WTC11 (cell line): Measurements from ENCODE around the gene CYSLTR1. TPM values are rescaled to one million over a fixed set of nuclear protein-coding genes. Genes with fewer than 3 reads are reported as not detected.

ENCODE experiments used
- ATAC-seq: fragments of 200-7000 bp; cut with Tn5 transposase; 2 replicates; pipeline ENCODE4 v1.10.0; 2021; ENCODE audit warnings: mild to moderate bottlenecking, moderate library complexity
- CTCF ChIA-PET: fragments of 300-600 bp; sonication (Branson Sonifier 250); formaldehyde crosslinking; loops from one replicate; lab custom pipeline; 2021; ENCODE audit warnings: antibody characterized with exemption; lab: Charles Lee
- POLR2A ChIA-PET: fragments of 350-600 bp; sonication (Branson Sonifier 250); formaldehyde crosslinking; loops from one replicate; lab custom pipeline; 2021; ENCODE audit warnings: antibody characterized with exemption; lab: Charles Lee
- DNase-seq: peaks from one replicate; pipeline ENCODE4 v3.0.0; 2021; ENCODE audit warnings: low spot score
- H3K27ac Mint-ChIP-seq: 2 replicates; pipeline ENCODE4 v1.8.0; 2021; ENCODE audit warnings: mixed read lengths
- H3K27me3 Mint-ChIP-seq: 2 replicates; pipeline ENCODE4 v1.8.0; 2021; ENCODE audit warnings: low read depth, mild to moderate bottlenecking, moderate library complexity, mixed read lengths
- H3K36me3 Mint-ChIP-seq: 2 replicates; pipeline ENCODE4 v1.8.0; 2021; ENCODE audit warnings: mixed read lengths
- H3K4me1 Mint-ChIP-seq: 2 replicates; pipeline ENCODE4 v1.8.0; 2022; ENCODE audit warnings: mixed read lengths
- H3K4me3 Mint-ChIP-seq: 2 replicates; pipeline ENCODE4 v1.8.0; 2021; ENCODE audit warnings: mild to moderate bottlenecking, moderate library complexity, mixed read lengths
- H3K9me3 Mint-ChIP-seq: 2 replicates; pipeline ENCODE4 v1.8.0; 2021; ENCODE audit warnings: mixed read lengths
- GRHL2 ChIP-seq: fragments of 250-450 bp; sonication (Bioruptor Pico); IDR thresholded peaks from 2 replicates; pipeline ENCODE4 v1.8.0; 2022; ENCODE audit warnings: mild to moderate bottlenecking, moderate library complexity; ENCODE audit not compliant: insufficient replicate concordance, severe bottlenecking
- PRDM15 ChIP-seq: sonication (generic); formaldehyde crosslinking; IDR thresholded peaks from 2 replicates; pipeline ENCODE4 v1.8.0; 2022; ENCODE audit warnings: missing genetic modification reagents
- RELA ChIP-seq: sonication (generic); formaldehyde crosslinking; IDR thresholded peaks from 2 replicates; pipeline ENCODE4 v1.8.1; 2022; ENCODE audit warnings: missing genetic modification reagents, mild to moderate bottlenecking, borderline replicate concordance
- SOX15 ChIP-seq: fragments of 250-450 bp; sonication (Bioruptor Pico); IDR thresholded peaks from 2 replicates; pipeline ENCODE4 v1.9.0; 2021; ENCODE audit warnings: mild to moderate bottlenecking
- TP53 ChIP-seq: sonication (generic); formaldehyde crosslinking; IDR thresholded peaks from 2 replicates; pipeline ENCODE4 v1.8.1; 2023; ENCODE audit warnings: mild to moderate bottlenecking, missing genetic modification reagents
- ZMAT4 ChIP-seq: fragments of 250-450 bp; sonication (Bioruptor Pico); IDR thresholded peaks from 2 replicates; pipeline ENCODE4 v1.9.0; 2021; ENCODE audit warnings: mild to moderate bottlenecking
- ZNF121 ChIP-seq: sonication (generic); formaldehyde crosslinking; IDR thresholded peaks from 2 replicates; pipeline ENCODE4 v1.8.0; 2023; ENCODE audit warnings: missing genetic modification reagents
- ZNF232 ChIP-seq: sonication (generic); formaldehyde crosslinking; IDR thresholded peaks from 2 replicates; pipeline ENCODE4 v1.8.0; 2022; ENCODE audit warnings: mild to moderate bottlenecking, missing genetic modification reagents
- total RNA-seq: library from RNA; stranded (reverse); gene quantifications from 3 replicates; pipeline ENCODE4 v1.2.3, GENCODE V29; 2021
- TF ChIP-seq, protein P1 (sequence below): sonication (generic); formaldehyde crosslinking; IDR thresholded peaks from 2 replicates; pipeline ENCODE4 v1.8.1; 2022; ENCODE audit warnings: missing genetic modification reagents, borderline replicate concordance
- TF ChIP-seq, protein P2 (sequence below): fragments of 200-600 bp; IDR thresholded peaks from 2 replicates; pipeline ENCODE4 v1.8.0; 2022; ENCODE audit warnings: antibody characterized with exemption
- TF ChIP-seq, protein P3 (sequence below): sonication (generic); formaldehyde crosslinking; IDR thresholded peaks from 2 replicates; pipeline ENCODE4 v1.8.0; 2023; ENCODE audit warnings: missing genetic modification reagents, mild to moderate bottlenecking, borderline replicate concordance

Gene CYSLTR1
- total RNA-seq, 1 experiment from 2014 or later = 0.07 TPM

DNA sequence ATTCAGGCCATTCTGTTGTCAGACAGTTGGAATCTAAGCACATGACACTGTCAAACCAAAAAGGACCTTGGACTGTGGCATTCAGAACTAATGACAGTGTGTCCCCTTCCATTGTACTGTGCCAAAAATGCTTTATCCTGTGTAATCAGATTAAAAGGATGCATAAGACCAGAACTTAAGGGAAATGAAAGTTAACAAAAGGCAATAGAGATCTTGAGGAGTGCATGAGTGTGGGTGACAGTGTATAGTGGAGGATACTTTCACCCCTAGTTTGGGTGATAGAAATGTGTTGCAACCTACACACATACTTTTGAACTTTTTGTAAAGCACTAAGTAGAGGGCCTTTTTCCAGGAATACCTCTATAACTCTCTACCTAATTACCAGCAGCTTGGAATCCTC lies 4.5 kb downstream of the CYSLTR1 start (continued):
- TF ChIP-seq, protein P1, sequence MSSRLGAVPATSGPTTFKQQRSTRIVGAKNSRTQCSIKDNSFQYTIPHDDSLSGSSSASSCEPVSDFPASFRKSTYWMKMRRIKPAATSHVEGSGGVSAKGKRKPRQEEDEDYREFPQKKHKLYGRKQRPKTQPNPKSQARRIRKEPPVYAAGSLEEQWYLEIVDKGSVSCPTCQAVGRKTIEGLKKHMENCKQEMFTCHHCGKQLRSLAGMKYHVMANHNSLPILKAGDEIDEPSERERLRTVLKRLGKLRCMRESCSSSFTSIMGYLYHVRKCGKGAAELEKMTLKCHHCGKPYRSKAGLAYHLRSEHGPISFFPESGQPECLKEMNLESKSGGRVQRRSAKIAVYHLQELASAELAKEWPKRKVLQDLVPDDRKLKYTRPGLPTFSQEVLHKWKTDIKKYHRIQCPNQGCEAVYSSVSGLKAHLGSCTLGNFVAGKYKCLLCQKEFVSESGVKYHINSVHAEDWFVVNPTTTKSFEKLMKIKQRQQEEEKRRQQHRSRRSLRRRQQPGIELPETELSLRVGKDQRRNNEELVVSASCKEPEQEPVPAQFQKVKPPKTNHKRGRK = no peak
- TF ChIP-seq ZNF121 = no peak
- no peak for TF ChIP-seq RELA (CRISPR knock-in tag)
- no peak for TF ChIP-seq SOX15

DNA sequence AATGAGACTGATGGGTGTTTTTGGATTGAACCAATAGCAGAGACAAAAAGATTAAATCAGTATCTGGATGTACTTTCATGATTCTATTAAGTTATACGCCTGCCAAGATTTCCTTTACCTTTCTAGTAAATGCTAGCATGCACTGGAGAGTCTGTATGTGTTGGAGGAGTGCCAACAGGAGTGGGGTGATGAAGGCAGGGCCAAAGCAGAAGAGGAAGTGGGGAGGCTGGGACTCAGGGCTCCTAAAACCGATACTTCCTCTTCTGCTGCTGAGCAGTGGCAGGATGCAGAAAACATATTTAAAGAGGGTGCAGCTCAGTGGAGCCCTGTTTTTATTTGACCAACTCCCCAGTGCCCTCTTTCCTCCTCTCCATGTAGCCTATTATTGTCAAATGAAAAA lies 5.6 kb downstream of the CYSLTR1 start:
- ATAC-seq (no peak), DNase-seq (no peak)

GRCh38 chrX:78316265-78316664 lies 11.1 kb downstream of the CYSLTR1 start:
- Mint-ChIP-seq H3K27ac (no peak overlapping the region), H3K4me3 (no peak overlapping the region), H3K4me1 (no peaks in the 10 kb centered on the region), H3K27me3 (no peaks in the 10 kb centered on the region), H3K9me3 (no peaks in the 10 kb centered on the region), H3K36me3 (no peaks in the 10 kb centered on the region)
- DNase-seq (no peak), ATAC-seq (no peak)
- CTCF ChIA-PET = no interaction called here
- TF ChIP-seq PRDM15 (CRISPR knock-in tag) = no peak
- POLR2A ChIA-PET = no interaction called here

More for the DNA sequence above, 5.6 kb downstream of the CYSLTR1 start:
- Mint-ChIP-seq H3K27ac (no peak overlapping the region), H3K9me3 (no peaks in the 10 kb centered on the region), H3K4me1 (peaks cover 5% of the 10 kb centered on the region; the same call in 1 of the 2 replicates), H3K36me3 (no peaks in the 10 kb centered on the region), H3K27me3 (no peaks in the 10 kb centered on the region), H3K4me3 (no peak overlapping the region)
- CTCF ChIA-PET = no interaction called here
- POLR2A ChIA-PET = no interaction called here
- no peak for TF ChIP-seq GRHL2 (CRISPR knock-in tag)

DNA sequence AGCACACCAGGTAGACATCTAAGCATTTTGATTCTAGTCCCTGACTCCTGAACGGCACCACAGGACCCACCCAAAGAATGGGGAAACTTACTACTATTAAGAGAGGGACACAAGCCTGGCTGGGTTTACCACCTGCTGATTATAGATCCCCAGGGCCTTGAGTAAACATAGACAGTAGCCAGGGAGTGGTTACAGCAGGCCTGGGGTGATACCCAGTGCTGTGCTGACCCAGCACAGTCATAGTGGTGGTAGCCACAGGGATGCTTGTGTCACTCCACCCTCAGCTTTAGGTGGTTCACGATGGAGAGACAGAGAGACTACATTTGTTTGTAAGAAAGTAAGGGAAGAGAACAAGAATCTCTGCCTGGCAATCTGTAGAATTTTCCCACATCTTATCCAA lies 11.7 kb downstream of the CYSLTR1 start:
- TF ChIP-seq, protein P2, sequence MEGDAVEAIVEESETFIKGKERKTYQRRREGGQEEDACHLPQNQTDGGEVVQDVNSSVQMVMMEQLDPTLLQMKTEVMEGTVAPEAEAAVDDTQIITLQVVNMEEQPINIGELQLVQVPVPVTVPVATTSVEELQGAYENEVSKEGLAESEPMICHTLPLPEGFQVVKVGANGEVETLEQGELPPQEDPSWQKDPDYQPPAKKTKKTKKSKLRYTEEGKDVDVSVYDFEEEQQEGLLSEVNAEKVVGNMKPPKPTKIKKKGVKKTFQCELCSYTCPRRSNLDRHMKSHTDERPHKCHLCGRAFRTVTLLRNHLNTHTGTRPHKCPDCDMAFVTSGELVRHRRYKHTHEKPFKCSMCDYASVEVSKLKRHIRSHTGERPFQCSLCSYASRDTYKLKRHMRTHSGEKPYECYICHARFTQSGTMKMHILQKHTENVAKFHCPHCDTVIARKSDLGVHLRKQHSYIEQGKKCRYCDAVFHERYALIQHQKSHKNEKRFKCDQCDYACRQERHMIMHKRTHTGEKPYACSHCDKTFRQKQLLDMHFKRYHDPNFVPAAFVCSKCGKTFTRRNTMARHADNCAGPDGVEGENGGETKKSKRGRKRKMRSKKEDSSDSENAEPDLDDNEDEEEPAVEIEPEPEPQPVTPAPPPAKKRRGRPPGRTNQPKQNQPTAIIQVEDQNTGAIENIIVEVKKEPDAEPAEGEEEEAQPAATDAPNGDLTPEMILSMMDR = no peak
- TF ChIP-seq, all 79 proteins: peak for 0
- Mint-ChIP-seq H3K4me3 (no peak overlapping the region), H3K27me3 (no peaks in the 10 kb centered on the region), H3K9me3 (no peaks in the 10 kb centered on the region), H3K36me3 (no peaks in the 10 kb centered on the region), H3K27ac (no peak overlapping the region), H3K4me1 (no peaks in the 10 kb centered on the region)
- CTCF ChIA-PET = no interaction called here
- no peak for DNase-seq
- ATAC-seq = no peak
- POLR2A ChIA-PET = no interaction called here

DNA sequence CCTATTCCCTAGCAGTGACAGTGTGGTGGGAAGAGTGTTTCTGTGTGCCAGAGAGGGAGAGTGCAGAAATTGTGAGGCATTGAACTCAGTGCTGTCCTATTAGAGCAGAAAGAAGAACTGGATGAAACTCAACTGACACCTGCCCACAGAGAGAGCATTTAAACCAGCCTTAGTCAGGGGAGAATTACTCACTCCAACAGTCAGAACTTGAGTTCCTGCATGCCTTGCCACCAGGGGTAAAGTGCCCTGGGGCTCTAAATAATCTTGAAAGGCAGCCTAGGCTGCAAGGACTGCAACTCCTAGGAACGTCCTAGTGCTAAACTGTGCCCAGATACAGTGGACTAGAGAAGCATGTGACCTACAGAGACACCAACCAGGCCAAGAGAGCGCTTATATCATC lies 12.8 kb downstream of the CYSLTR1 start:
- Mint-ChIP-seq H3K9me3 (no peaks in the 10 kb centered on the region), H3K4me3 (no peak overlapping the region), H3K36me3 (no peaks in the 10 kb centered on the region), H3K27me3 (no peaks in the 10 kb centered on the region), H3K27ac (no peak overlapping the region), H3K4me1 (peaks cover 4% of the 10 kb centered on the region)
- ATAC-seq = no peak
- ChIA-PET POLR2A (no interaction called here), CTCF (no interaction called here)
- DNase-seq = no peak
- TF ChIP-seq TP53 (CRISPR knock-in tag) = no peak
- TF ChIP-seq, protein P3, sequence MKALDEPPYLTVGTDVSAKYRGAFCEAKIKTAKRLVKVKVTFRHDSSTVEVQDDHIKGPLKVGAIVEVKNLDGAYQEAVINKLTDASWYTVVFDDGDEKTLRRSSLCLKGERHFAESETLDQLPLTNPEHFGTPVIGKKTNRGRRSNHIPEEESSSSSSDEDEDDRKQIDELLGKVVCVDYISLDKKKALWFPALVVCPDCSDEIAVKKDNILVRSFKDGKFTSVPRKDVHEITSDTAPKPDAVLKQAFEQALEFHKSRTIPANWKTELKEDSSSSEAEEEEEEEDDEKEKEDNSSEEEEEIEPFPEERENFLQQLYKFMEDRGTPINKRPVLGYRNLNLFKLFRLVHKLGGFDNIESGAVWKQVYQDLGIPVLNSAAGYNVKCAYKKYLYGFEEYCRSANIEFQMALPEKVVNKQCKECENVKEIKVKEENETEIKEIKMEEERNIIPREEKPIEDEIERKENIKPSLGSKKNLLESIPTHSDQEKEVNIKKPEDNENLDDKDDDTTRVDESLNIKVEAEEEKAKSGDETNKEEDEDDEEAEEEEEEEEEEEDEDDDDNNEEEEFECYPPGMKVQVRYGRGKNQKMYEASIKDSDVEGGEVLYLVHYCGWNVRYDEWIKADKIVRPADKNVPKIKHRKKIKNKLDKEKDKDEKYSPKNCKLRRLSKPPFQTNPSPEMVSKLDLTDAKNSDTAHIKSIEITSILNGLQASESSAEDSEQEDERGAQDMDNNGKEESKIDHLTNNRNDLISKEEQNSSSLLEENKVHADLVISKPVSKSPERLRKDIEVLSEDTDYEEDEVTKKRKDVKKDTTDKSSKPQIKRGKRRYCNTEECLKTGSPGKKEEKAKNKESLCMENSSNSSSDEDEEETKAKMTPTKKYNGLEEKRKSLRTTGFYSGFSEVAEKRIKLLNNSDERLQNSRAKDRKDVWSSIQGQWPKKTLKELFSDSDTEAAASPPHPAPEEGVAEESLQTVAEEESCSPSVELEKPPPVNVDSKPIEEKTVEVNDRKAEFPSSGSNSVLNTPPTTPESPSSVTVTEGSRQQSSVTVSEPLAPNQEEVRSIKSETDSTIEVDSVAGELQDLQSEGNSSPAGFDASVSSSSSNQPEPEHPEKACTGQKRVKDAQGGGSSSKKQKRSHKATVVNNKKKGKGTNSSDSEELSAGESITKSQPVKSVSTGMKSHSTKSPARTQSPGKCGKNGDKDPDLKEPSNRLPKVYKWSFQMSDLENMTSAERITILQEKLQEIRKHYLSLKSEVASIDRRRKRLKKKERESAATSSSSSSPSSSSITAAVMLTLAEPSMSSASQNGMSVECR (CRISPR knock-in tag) = no peak
- no peak for TF ChIP-seq ZNF232 (CRISPR knock-in tag)
- TF ChIP-seq ZMAT4 (CRISPR knock-in tag) = no peak
